SK-N-SH (cell line): ENCODE measurements around the gene GJB1. TPM values are rescaled to one million over a fixed set of nuclear protein-coding genes. Genes with fewer than 3 reads are reported as not detected.

Experiments used
- CTCF ChIA-PET: fragments of 300-600, 350-600 bp; formaldehyde crosslinking; extraction: SDS; loops from one replicate; lab custom pipeline; 2021; lab: Yijun Ruan, JAX
- POLR2A ChIA-PET: fragments of 350-600 bp; sonication (Branson Sonifier 250); formaldehyde crosslinking; extraction: SDS; loops from one replicate; lab custom pipeline; 2020; ENCODE audit warnings: antibody characterized with exemption, inconsistent platforms; lab: Yijun Ruan, JAX
- DNase-seq: peaks from one replicate; pipeline ENCODE4 v3.0.0; 2012
- H2AFZ ChIP-seq: fragments of 200-600 bp; sonication (generic); 2 replicates; pipeline ENCODE4 v1.8.1; 2016; ENCODE audit warnings: antibody characterized with exemption, mild to moderate bottlenecking, low read depth
- H3F3A ChIP-seq: fragments of 200-600 bp; sonication (generic); replicated peaks from 2 replicates; pipeline ENCODE3; 2016; ENCODE audit warnings: antibody characterized with exemption, mild to moderate bottlenecking; ENCODE audit not compliant: insufficient read depth
- H3K27ac ChIP-seq, 2 experiments: fragments of 200-500 bp in 1 of 2; fragments of 200-600 bp in 1 of 2; sonication (Bioruptor generic) in 1 of 2; sonication (generic), shearing (Covaris generic) in 1 of 2; 2 replicates each; pipeline versions ENCODE4 v1.5.1 to v1.6.1; 2014 to 2016; ENCODE audit warnings: low read depth in 2 of 2, inconsistent platforms in 1 of 2, low read length in 1 of 2, mild to moderate bottlenecking in 1 of 2, mixed read lengths in 1 of 2
- H3K27me3 ChIP-seq: fragments of 200-600 bp; sonication (generic), shearing (Covaris generic); 2 replicates; pipeline ENCODE4 v1.6.1; 2016; ENCODE audit warnings: mixed run types; ENCODE audit not compliant: insufficient read depth
- H3K36me3 ChIP-seq, 2 experiments: fragments of 200-500 bp in 1 of 2; fragments of 200-600 bp in 1 of 2; sonication (Bioruptor generic) in 1 of 2; sonication (generic) in 1 of 2; replicated peaks in 1 of 2; 2 replicates each; pipeline versions ENCODE3 to v1.5.1; 2014 to 2016; ENCODE audit warnings: low read length in 1 of 2, mild to moderate bottlenecking in 1 of 2; ENCODE audit not compliant: insufficient read depth in 2 of 2, control insufficient read depth in 1 of 2
- H3K4me1 ChIP-seq, 2 experiments: fragments of 200-500 bp in 1 of 2; fragments of 200-600 bp in 1 of 2; sonication (Bioruptor generic) in 1 of 2; sonication (generic), shearing (Covaris generic) in 1 of 2; 2 replicates each; pipeline versions ENCODE4 v1.5.1 to v1.6.1; 2014 to 2016; ENCODE audit warnings: low read depth in 1 of 2, low read length in 1 of 2, mixed run types in 1 of 2; ENCODE audit not compliant: insufficient read depth in 2 of 2, control insufficient read depth in 1 of 2
- H3K4me2 ChIP-seq: fragments of 200-600 bp; sonication (generic), shearing (Covaris generic); 2 replicates; pipeline ENCODE4 v1.6.1; 2017; ENCODE audit warnings: mixed run types
- H3K4me3 ChIP-seq, 2 experiments: fragments of 200-500 bp in 1 of 2; fragments of 200-600 bp in 1 of 2; sonication (Bioruptor generic) in 1 of 2; sonication (generic), shearing (Covaris generic) in 1 of 2; 2 replicates each; pipeline versions ENCODE4 v1.5.1 to v1.8.1; 2014 to 2016; ENCODE audit warnings: low read depth in 2 of 2, inconsistent platforms in 1 of 2, low read length in 1 of 2, mild to moderate bottlenecking in 1 of 2, mixed read lengths in 1 of 2, moderate library complexity in 1 of 2
- H3K79me2 ChIP-seq: fragments of 200-600 bp; sonication (generic); 2 replicates; pipeline ENCODE4 v1.8.1; 2017; ENCODE audit warnings: mild to moderate bottlenecking; ENCODE audit not compliant: insufficient read depth
- H3K9ac ChIP-seq: fragments of 200-600 bp; sonication (generic); 2 replicates; pipeline ENCODE4 v1.6.1; 2017; ENCODE audit warnings: mixed run types
- H3K9me2 ChIP-seq: fragments of 200-600 bp; sonication (generic); 2 replicates; pipeline ENCODE4 v1.6.1; 2017; ENCODE audit warnings: mixed run types
- H3K9me3 ChIP-seq: fragments of 200-600 bp; sonication (generic); 2 replicates; pipeline ENCODE4 v1.6.1; 2017; ENCODE audit warnings: mixed run types, mild to moderate bottlenecking, moderate library complexity
- H4K20me1 ChIP-seq: fragments of 200-600 bp; sonication (generic); 2 replicates; pipeline ENCODE4 v1.6.1; 2017; ENCODE audit warnings: mild to moderate bottlenecking, mixed run types; ENCODE audit not compliant: insufficient read depth
- CHD2 ChIP-seq: fragments of 150-350 bp; IDR thresholded peaks from 2 replicates; pipeline ENCODE4 v1.6.1; 2018; ENCODE audit warnings: low read length; ENCODE audit not compliant: partially characterized antibody
- CTCF ChIP-seq: fragments of 200-600 bp; sonication (generic); IDR thresholded peaks from 2 replicates; pipeline ENCODE4 v1.6.1; 2017; ENCODE audit warnings: antibody characterized with exemption, mild to moderate bottlenecking, moderate library complexity
- ELF1 ChIP-seq: IDR thresholded peaks from 2 replicates; pipeline ENCODE4 v1.4.0; 2012
- IRF3 ChIP-seq: fragments of 150-350 bp; IDR thresholded peaks from 2 replicates; pipeline ENCODE4 v1.6.1; 2016; ENCODE audit warnings: mild to moderate bottlenecking, low read depth, low read length
- MAX ChIP-seq: IDR thresholded peaks from 2 replicates; pipeline ENCODE4 v1.4.0; 2012; ENCODE audit warnings: low read depth
- NFIC ChIP-seq: IDR thresholded peaks from 2 replicates; pipeline ENCODE4 v1.4.0; 2012; ENCODE audit warnings: borderline replicate concordance
- PBX3 ChIP-seq: IDR thresholded peaks from 2 replicates; pipeline ENCODE4; 2012
- REST ChIP-seq: IDR thresholded peaks from 2 replicates; pipeline ENCODE4 v1.6.1; 2012; ENCODE audit warnings: mild to moderate bottlenecking, low read depth, low read length, moderate library complexity
- SIN3A ChIP-seq: IDR thresholded peaks from 2 replicates; pipeline ENCODE4 v1.6.1; 2012; ENCODE audit warnings: low read depth, mild to moderate bottlenecking, low read length, moderate library complexity, borderline replicate concordance
- WGBS: methylation state at CpG from one replicate; pipeline ENCODE4 v1.1.6; 2017; ENCODE audit warnings: low lambda C conversion rate; 5-methylcytosine and 5-hydroxymethylcytosine counted together
- polyA plus RNA-seq, 3 experiments: library from polyadenylated mRNA; depleted of rRNA; stranded (reverse); fragments of >200 nt; gene quantifications; 2 replicates each; pipeline ENCODE4 v1.2.3, GENCODE V29; 2012
- TF ChIP-seq, protein P1 (sequence below): IDR thresholded peaks from 2 replicates; pipeline ENCODE4 v1.4.0; 2012; ENCODE audit warnings: low read depth, borderline replicate concordance

GJB1 gene
- polyA plus RNA-seq, 1 of the 3 experiments (the other 2 are of a cell fraction) = not detected

DNA sequence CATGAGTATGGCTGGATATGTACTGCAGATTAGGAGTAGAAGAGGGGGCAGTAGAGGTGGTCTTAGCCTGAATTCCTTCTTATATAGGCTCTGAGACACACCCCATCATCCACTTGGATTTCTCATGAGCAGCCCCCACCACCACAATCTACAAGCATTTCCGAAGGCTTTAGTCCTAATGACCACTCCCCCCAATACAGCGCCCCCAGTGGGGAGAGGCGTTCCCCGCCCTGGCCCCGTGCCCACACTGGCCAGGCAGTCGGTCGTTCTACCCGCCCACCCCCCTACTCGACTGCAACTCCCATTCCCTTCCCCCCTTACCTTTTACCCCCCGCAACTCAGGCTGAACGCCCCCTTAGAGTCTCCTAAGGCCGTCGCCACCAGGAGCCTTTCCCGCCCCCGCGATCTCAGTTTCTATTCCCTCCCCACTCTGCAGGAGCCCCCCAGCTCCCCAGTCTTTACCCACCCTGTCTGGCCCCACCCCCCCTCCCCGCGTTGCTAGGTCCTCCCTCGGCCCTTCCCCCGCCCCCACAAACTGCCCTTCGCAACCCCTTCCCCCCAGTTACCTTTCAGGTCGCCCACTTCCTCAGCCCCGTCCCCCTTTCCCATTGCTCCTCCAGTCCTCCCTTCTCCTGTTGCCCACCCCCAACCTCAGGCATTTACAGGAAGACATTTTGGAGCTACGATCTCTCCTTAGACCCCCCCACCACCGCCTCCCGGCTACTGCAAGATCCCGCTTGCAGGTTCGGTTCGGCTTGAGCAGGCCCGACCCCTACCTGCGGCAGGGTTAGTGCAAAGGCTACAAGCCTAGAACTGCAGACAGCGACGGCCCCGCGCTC, 30.4 kb downstream of the GJB1 start:
- peak overlapping the region; percentile 96 for H3K4me2 ChIP-seq
- no peaks in the 10 kb centered on the region for H3K9me3 ChIP-seq
- POLR2A ChIA-PET = interaction anchor here (1.0 kb wide), 1 partner anchor 112 kb away, joined by 3 read pairs; the partner anchor contains the start of gene TAF1
- H3K4me1 ChIP-seq = peaks cover 9 to 12% of the 10 kb centered on the region in 2 experiments; a peak in 2 of 4 replicates
- H3K79me2 ChIP-seq = peaks cover 16% of the 10 kb centered on the region
- H3K27ac ChIP-seq = peak overlapping the region in 1 of 2 experiments; percentile 79; a peak in 2 of 4 replicates
- H3K36me3 ChIP-seq = peaks cover 0 to 22% of the 10 kb centered on the region in 2 experiments
- peak; percentile 77 for TF ChIP-seq NFIC
- peak; percentile 69 for TF ChIP-seq CTCF
- TF ChIP-seq REST = no peak
- TF ChIP-seq, all 33 proteins: peak for 2
- peak; percentile 84 for DNase-seq
- Histone ChIP-seq H3K9me2 (no peaks in the 10 kb centered on the region), H3K27me3 (no peaks in the 10 kb centered on the region), H3F3A (peaks cover 6% of the 10 kb centered on the region), H4K20me1 (no peaks in the 10 kb centered on the region), H3K4me3 (peak overlapping the region; percentile 86 to 87), H2AFZ (peak overlapping the region; percentile 94), H3K9ac (peak overlapping the region; percentile 90)
- CTCF ChIA-PET = interaction anchor here (0.6 to 1.7 kb wide), 5 partner anchors 14 to 44 kb away, joined by 3 to 5 read pairs (median 3); no protein-coding TSS in a partner anchor
- WGBS = 3% methylated on average over 34 of the region's 35 CpGs

GRCh38 chrX:71254092-71254963, 31.3 kb downstream of the GJB1 start, which contains the start of gene ZMYM3:
ZMYM3 (minus strand) TSS chrX:71254140; CDS start chrX:71253255, 885 bp downstream.
- peak within 1 kb of the TSS; percentile 90 for H3K9ac ChIP-seq
- peak within 1 kb of the TSS; percentile 96 for H3K4me2 ChIP-seq
- H3K9me2 ChIP-seq = no peaks in the 10 kb centered on the region
- peaks cover 9 to 12% of the 10 kb centered on the region in 2 experiments; a peak in 2 of 4 replicates for H3K4me1 ChIP-seq
- H3F3A ChIP-seq = peaks cover 6% of the 10 kb centered on the region
- H3K27me3 ChIP-seq = no peaks in the 10 kb centered on the region
- H2AFZ ChIP-seq = peak within 1 kb of the TSS; percentile 94
- WGBS = 1% methylated on average over 30 of the region's 54 CpGs
- H3K36me3 ChIP-seq = peaks cover 0 to 14% of the 10 kb centered on the region in 2 experiments
- peak within 1 kb of the TSS; percentile 86 to 87 for H3K4me3 ChIP-seq
- CTCF ChIA-PET = interaction anchor here (0.6 to 1.7 kb wide), 5 partner anchors 15 to 43 kb away, joined by 3 to 5 read pairs (median 3); no protein-coding TSS in a partner anchor
- DNase-seq = peak; percentile 96
- no peaks in the 10 kb centered on the region for H3K9me3 ChIP-seq
- H3K79me2 ChIP-seq = peaks cover 16% of the 10 kb centered on the region
- POLR2A ChIA-PET = interaction anchor here (0.9 to 1.6 kb wide), 4 partner anchors 29 to 112 kb away, joined by 3 to 12 read pairs (median 4); partner anchors contain the start of genes NONO and TAF1
- H4K20me1 ChIP-seq = no peaks in the 10 kb centered on the region
- peak within 1 kb of the TSS; percentile 53 to 81 for H3K27ac ChIP-seq
- no peak for TF ChIP-seq ELF1
- peak; percentile 66; the same call in 1 of the 2 replicates for TF ChIP-seq SIN3A
- TF ChIP-seq, protein P1, sequence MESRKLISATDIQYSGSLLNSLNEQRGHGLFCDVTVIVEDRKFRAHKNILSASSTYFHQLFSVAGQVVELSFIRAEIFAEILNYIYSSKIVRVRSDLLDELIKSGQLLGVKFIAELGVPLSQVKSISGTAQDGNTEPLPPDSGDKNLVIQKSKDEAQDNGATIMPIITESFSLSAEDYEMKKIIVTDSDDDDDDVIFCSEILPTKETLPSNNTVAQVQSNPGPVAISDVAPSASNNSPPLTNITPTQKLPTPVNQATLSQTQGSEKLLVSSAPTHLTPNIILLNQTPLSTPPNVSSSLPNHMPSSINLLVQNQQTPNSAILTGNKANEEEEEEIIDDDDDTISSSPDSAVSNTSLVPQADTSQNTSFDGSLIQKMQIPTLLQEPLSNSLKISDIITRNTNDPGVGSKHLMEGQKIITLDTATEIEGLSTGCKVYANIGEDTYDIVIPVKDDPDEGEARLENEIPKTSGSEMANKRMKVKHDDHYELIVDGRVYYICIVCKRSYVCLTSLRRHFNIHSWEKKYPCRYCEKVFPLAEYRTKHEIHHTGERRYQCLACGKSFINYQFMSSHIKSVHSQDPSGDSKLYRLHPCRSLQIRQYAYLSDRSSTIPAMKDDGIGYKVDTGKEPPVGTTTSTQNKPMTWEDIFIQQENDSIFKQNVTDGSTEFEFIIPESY = peak; percentile 97
- peak; percentile 81 for TF ChIP-seq MAX
- peak; percentile 91 for TF ChIP-seq PBX3
- no peak; the same call in 1 of the 2 replicates for TF ChIP-seq IRF3
- peak; percentile 37; the same call in 1 of the 2 replicates for TF ChIP-seq NFIC
- TF ChIP-seq CHD2 = peak; percentile 99
